ENCODE measurements around the gene ANKRD10. TPM values are rescaled to one million over a fixed set of nuclear protein-coding genes. Genes with fewer than 3 reads are reported as not detected.

Gene ANKRD10
- total RNA-seq, 4 donors from 2014 or later, result 37.3 to 51.8 (median 46.9) TPM

GRCh38 chr13:110835721-110836604 is 78.9 kb downstream of the ANKRD10 start:
- TF ChIP-seq CTCF (IDR thresholded peaks at IDR 0.05) (no peak), POLR2A (IDR thresholded peaks at IDR 0.05) (no peak)
- DNase-seq (ENCODE audit: low spot score in 2 of 2), result no peak
- H3K4me3 ChIP-seq (ENCODE audit: low read depth, poor library complexity, severe bottlenecking), result no peak overlapping the region
- 71 to 78% methylated on average over 7 of the region's 7 CpGs for WGBS, 2 donors
- intact Hi-C loops (cut with DNase I; ENCODE audit: low total_unique reads), result no loop called here

GRCh38 chr13:110834572-110834971 is 80.3 kb downstream of the ANKRD10 start:
- TF ChIP-seq POLR2A (IDR thresholded peaks at IDR 0.05) (no peak), CTCF (IDR thresholded peaks at IDR 0.05) (no peak)
- intact Hi-C loops (cut with DNase I; ENCODE audit: low total_unique reads), result no loop called here
- 72 to 85% methylated on average over 7 of the region's 7 CpGs for WGBS, 2 donors
- no peak for DNase-seq (ENCODE audit: low spot score in 2 of 2)
- H3K4me3 ChIP-seq (ENCODE audit: low read depth, poor library complexity, severe bottlenecking), result no peak overlapping the region

DNA sequence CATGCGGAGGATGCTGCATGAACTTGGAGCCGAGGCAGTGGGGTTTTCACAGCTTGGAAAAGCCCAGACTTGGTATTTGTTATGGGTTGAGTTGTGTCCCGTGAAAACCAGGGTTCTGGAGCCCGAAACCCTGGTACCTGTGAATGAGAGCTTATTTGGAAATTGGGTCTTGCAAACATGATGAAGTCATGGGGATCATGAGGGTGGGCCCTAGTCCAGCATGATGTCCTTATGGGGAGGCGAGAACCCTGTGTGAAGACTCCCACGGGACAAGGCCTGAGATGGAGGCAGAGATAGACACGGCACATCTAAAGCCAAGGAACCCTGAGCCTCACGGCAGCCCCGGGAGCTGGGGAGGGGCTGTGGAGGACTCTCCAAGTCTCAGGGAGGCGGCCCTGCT is 82.3 kb downstream of the ANKRD10 start:
- TF ChIP-seq CTCF (IDR thresholded peaks at IDR 0.05) (no peak), POLR2A (IDR thresholded peaks at IDR 0.05) (no peak)
- DNase-seq (ENCODE audit: low spot score in 2 of 2), result no peak

DNA sequence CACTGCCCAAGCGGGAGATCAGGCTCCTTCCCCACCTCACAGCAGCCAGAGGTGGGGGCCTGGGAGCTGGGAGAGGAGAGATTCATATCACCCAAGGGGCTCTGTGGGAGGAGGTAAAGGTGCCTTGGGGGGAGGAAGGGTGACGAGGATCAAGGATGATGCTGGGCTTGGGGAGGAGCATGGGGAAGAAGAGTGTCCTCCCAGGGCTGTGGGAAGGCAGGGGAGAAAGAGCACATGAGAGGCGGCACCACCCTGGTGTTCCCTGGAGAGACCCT is 82.7 kb downstream of the ANKRD10 start:
- no peak for DNase-seq (ENCODE audit: low spot score in 2 of 2)

More for the DNA sequence above, 82.3 kb downstream of the ANKRD10 start:
- intact Hi-C loops (cut with DNase I; ENCODE audit: low total_unique reads), result no loop called here
- H3K4me3 ChIP-seq (ENCODE audit: low read depth, poor library complexity, severe bottlenecking), result no peak overlapping the region
- 75 to 77% methylated on average over 10 of the region's 10 CpGs for WGBS, 2 donors

DNA sequence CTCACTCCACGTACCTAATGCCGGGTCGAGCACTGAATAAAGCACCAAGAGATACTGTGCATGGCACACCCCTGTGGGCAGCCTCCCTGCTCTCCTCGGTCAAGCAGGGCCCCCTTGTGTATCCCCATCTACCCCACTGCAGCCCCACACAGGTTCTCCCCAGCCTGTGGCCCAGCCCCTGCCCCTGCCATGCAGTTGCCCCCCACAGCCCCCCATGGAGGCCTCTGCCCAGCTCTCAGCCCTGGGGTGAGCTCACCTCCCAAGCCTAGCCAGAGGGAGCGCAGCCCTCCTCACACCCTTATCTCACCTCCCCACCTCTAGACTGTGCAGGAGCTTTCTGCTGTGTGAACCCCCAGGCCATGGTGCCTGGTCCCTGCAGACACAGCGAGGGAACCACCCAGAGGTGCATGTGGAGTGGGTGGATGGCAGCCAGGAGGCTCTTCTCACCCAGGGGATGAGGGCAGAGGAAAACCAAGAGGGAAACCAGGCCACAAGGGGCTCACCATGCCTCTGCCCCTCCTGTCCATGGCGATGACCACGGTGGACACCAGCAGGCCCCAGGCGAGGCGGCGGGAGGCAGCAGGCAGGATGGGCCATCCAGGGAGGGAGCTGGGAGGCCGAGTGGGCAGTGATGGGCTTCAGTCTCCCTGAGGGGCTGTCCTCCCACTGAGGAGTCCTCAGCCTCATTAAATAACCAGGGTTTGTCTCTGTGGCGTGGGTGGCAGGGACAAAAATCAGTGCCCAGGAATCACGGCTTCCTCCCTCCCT is 83.2 kb downstream of the ANKRD10 start:
- no peak for DNase-seq (ENCODE audit: low spot score in 2 of 2)
- intact Hi-C loops (cut with DNase I; ENCODE audit: low total_unique reads), result no loop called here
- 91 to 94% methylated on average over 14 of the region's 14 CpGs for WGBS, 2 donors

More for the DNA sequence above, 82.7 kb downstream of the ANKRD10 start:
- no peak for TF ChIP-seq POLR2A (IDR thresholded peaks at IDR 0.05)
- no peak for TF ChIP-seq CTCF (IDR thresholded peaks at IDR 0.05)
- H3K4me3 ChIP-seq (ENCODE audit: low read depth, poor library complexity, severe bottlenecking), result no peak overlapping the region
- intact Hi-C loops (cut with DNase I; ENCODE audit: low total_unique reads), result no loop called here
- 89 to 90% methylated on average over 3 of the region's 3 CpGs for WGBS, 2 donors

More for the DNA sequence above, 83.2 kb downstream of the ANKRD10 start:
- TF ChIP-seq POLR2A (IDR thresholded peaks at IDR 0.05) (no peak), CTCF (IDR thresholded peaks at IDR 0.05) (no peak)
- no peak overlapping the region for H3K4me3 ChIP-seq (ENCODE audit: low read depth, poor library complexity, severe bottlenecking)
